Measurements from ENCODE around the gene LDLRAD1. TPM values are rescaled to one million over a fixed set of nuclear protein-coding genes. Genes with fewer than 3 reads are reported as not detected.

Gene LDLRAD1
- total RNA-seq, 1 experiment from 2014 or later, result not detected

DNA sequence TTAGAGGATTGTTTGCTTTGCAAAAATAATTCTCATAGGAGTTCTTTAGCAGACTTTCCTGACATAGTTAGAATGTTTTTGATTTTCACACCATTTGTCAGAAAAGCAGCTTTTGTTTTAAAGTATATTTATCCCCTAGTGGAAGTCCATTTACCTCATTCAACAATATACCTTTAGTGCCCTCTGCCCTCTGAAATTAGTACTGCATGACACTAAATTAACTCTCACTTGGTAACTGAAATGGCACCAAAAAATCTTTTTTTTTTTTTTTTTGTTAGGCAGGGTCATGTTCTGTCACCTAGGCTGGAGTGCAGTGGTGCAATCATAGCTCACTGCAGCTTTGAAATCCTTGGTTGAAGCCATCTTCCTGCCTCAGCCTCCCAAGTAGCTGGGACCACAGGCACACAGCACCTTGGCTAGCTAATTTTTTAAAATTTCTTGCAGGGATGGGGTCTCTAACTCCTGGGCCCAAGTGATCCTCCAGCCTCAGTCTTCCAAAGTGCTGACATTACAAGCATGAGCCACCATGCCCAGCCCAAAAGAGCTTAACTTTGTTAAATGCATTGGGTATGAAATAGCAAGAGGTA, 58.2 kb downstream of the LDLRAD1 start:
- no peak for DNase-seq (ENCODE audit: low spot score)
- ChIA-PET POLR2A (ENCODE audit: low non-redundant PET) (no interaction called here), CTCF (interaction anchor here (0.7 to 0.9 kb wide), 2 partner anchors 14 to 81 kb away, joined by 4 to 5 read pairs; partner anchors contain the start of genes IFT25 and LRRC42)
- Histone ChIP-seq H3K9me3 (ENCODE audit: low read depth, low read length, poor library complexity, severe bottlenecking) (no peaks in the 10 kb centered on the region), H3K4me1 (ENCODE audit: insufficient read depth, low read length, poor library complexity, severe bottlenecking) (no peaks in the 10 kb centered on the region), H3K4me3 (ENCODE audit: low read depth, low read length, poor library complexity, severe bottlenecking) (no peak overlapping the region), H3K27ac (ENCODE audit: low read depth, low read length, poor library complexity, severe bottlenecking) (no peak overlapping the region), H3K27me3 (replicated peaks; ENCODE audit: insufficient read depth, low read depth, low read length, poor library complexity) (no peaks in the 10 kb centered on the region), H3K36me3 (ENCODE audit: insufficient read depth, low read length, poor library complexity, severe bottlenecking) (peaks cover 14% of the 10 kb centered on the region)
- BruUV-seq (replicated peaks), result no TSS peak
- TF ChIP-seq EZH2 (IDR thresholded peaks at IDR 0.05; ENCODE audit: borderline replicate concordance, low read depth, low read length, poor library complexity, severe bottlenecking), result no peak
- TF ChIP-seq, protein P1, sequence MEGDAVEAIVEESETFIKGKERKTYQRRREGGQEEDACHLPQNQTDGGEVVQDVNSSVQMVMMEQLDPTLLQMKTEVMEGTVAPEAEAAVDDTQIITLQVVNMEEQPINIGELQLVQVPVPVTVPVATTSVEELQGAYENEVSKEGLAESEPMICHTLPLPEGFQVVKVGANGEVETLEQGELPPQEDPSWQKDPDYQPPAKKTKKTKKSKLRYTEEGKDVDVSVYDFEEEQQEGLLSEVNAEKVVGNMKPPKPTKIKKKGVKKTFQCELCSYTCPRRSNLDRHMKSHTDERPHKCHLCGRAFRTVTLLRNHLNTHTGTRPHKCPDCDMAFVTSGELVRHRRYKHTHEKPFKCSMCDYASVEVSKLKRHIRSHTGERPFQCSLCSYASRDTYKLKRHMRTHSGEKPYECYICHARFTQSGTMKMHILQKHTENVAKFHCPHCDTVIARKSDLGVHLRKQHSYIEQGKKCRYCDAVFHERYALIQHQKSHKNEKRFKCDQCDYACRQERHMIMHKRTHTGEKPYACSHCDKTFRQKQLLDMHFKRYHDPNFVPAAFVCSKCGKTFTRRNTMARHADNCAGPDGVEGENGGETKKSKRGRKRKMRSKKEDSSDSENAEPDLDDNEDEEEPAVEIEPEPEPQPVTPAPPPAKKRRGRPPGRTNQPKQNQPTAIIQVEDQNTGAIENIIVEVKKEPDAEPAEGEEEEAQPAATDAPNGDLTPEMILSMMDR (conservative IDR thresholded peaks at IDR 0.05; ENCODE audit: low read depth, low read length), result peak; percentile 33
- intact Hi-C loops (cut with micrococcal nuclease; ENCODE audit: unreplicated experiment), result no loop called here

Small RNA genes within 50 kb of the gene (microRNA-seq; reads per million reads assigned to microRNA genes)
- 1.1 reads per million for gene MIR4781

Other genes starting within 250 kb of the LDLRAD1 start
- 22.2 and 26.6 TPM in 2 replicates for gene NDC1, start 179.9 kb downstream of the LDLRAD1 start, total RNA-seq (2021)
- 7.8 and 8.5 TPM in 2 replicates for gene YIPF1, start 128.4 kb downstream of the LDLRAD1 start, total RNA-seq (2021)
- not detected in 2 replicates for gene DIO1, start 124.0 kb downstream of the LDLRAD1 start, total RNA-seq (2021)
- 34.7 and 41.0 TPM in 2 replicates for gene IFT25, start 72.5 kb downstream of the LDLRAD1 start, total RNA-seq (2021)
- gene LRRC42, start 71.8 kb downstream of the LDLRAD1 start, total RNA-seq (2021), result 25.7 and 25.8 TPM in 2 replicates
- gene TMEM59, start 35.0 kb upstream of the LDLRAD1 start, total RNA-seq (2021), result 73.5 and 82.1 TPM in 2 replicates
- gene TCEANC2, start 35.4 kb upstream of the LDLRAD1 start, total RNA-seq (2021), result 3.8 and 4.2 TPM in 2 replicates
- not detected in 2 replicates for gene CDCP2, start 134.8 kb upstream of the LDLRAD1 start, total RNA-seq (2021)
- gene CYB5RL, start 181.8 kb upstream of the LDLRAD1 start, total RNA-seq (2021), result 7.0 and 8.4 TPM in 2 replicates
- gene MRPL37, start 182.0 kb upstream of the LDLRAD1 start, total RNA-seq (2021), result 84.6 and 90.3 TPM in 2 replicates

Data from A673 (cell line).